GM12878 (cell line): Measurements from ENCODE around the gene MYOD1. TPM values are rescaled to one million over a fixed set of nuclear protein-coding genes. Genes with fewer than 3 reads are reported as not detected.

Experiments
- ATAC-seq: fragments of 200-7000 bp; cut with Tn5 transposase; 3 replicates; pipeline ENCODE4 v1.9.1; 2020; ENCODE audit warnings: mild to moderate bottlenecking, moderate library complexity
- BruUV-seq: library from RNA; stranded (reverse); fragments of 400-500 nt; replicated peaks from 2 replicates; lab custom pipeline; 2021; lab: Mats Ljungman, UMichigan
- CTCF ChIA-PET: fragments of 300-600 bp; sonication (Branson Sonifier 250); formaldehyde crosslinking; extraction: SDS; loops from one replicate; lab custom pipeline; 2021; ENCODE audit warnings: inconsistent platforms; lab: Yijun Ruan, JAX
- POLR2A ChIA-PET: fragments of 350-600 bp; formaldehyde crosslinking; extraction: SDS; loops from one replicate; lab custom pipeline; 2021; ENCODE audit warnings: inconsistent platforms; lab: Charles Lee
- RAD21 ChIA-PET: fragments of 300-600 bp; sonication (Branson Sonifier 250); formaldehyde crosslinking; loops from one replicate; lab custom pipeline; 2023; ENCODE audit warnings: antibody characterized with exemption; ENCODE audit not compliant: unreplicated experiment; lab: Charles Lee
- SMC1A ChIA-PET: fragments of 300-600 bp; sonication (Branson Sonifier 250); formaldehyde crosslinking; loops from one replicate; lab custom pipeline; 2023; ENCODE audit not compliant: unreplicated experiment, uncharacterized antibody; lab: Charles Lee
- DNase-seq: peaks from one replicate; pipeline ENCODE4 v3.0.0-alpha.2; 2011; ENCODE audit warnings: low read depth, low spot score
- FAIRE-seq: peaks from 3 replicates; lab custom pipeline; 2011; peaks lifted over from hg19 to GRCh38; lab: Jason Lieb, UNC
- H2AFZ ChIP-seq: 2 replicates; pipeline ENCODE4 v1.6.0; 2011; ENCODE audit warnings: low read depth, low read length, control low read depth; ENCODE audit not compliant: control insufficient read depth
- H3K27ac ChIP-seq: 2 replicates; pipeline ENCODE4 v1.5.1; 2011; ENCODE audit warnings: control low read depth; ENCODE audit not compliant: control insufficient read depth, insufficient read depth
- H3K27me3 ChIP-seq, 2 experiments: replicated peaks in 1 of 2; 2 replicates each; pipeline versions ENCODE4 v1.6.0 to v1.6.1; 2011; ENCODE audit warnings: low read length in 1 of 2; ENCODE audit not compliant: control insufficient read depth in 2 of 2, insufficient read depth in 2 of 2
- H3K36me3 ChIP-seq, 2 experiments: 2 replicates each; pipeline ENCODE4 v1.5.1; 2011; ENCODE audit warnings: low read length in 1 of 2; ENCODE audit not compliant: control insufficient read depth in 2 of 2, insufficient read depth in 2 of 2
- H3K4me1 ChIP-seq: 2 replicates; pipeline ENCODE4 v1.6.1; 2011; ENCODE audit warnings: mild to moderate bottlenecking, low read length, moderate library complexity, mixed read lengths; ENCODE audit not compliant: control insufficient read depth, insufficient read depth
- H3K4me2 ChIP-seq: 2 replicates; pipeline ENCODE4 v1.6.0; 2011; ENCODE audit warnings: control low read depth; ENCODE audit not compliant: control insufficient read depth, insufficient read depth
- H3K4me3 ChIP-seq: fragments of 200-600 bp; sonication (generic); 2 replicates; pipeline ENCODE4 v1.5.1; 2016
- H3K79me2 ChIP-seq: 2 replicates; pipeline ENCODE4 v1.6.0; 2011; ENCODE audit warnings: low read length; ENCODE audit not compliant: control insufficient read depth, insufficient read depth
- H3K9ac ChIP-seq: 2 replicates; pipeline ENCODE4 v1.8.0; 2011; ENCODE audit warnings: low read length, control low read depth, mixed read lengths; ENCODE audit not compliant: control insufficient read depth, insufficient read depth
- H3K9me3 ChIP-seq: replicated peaks from 3 replicates; pipeline ENCODE4 v1.5.1; 2011; ENCODE audit warnings: mild to moderate bottlenecking, low read length; ENCODE audit not compliant: control insufficient read depth, insufficient read depth
- H4K20me1 ChIP-seq: 2 replicates; pipeline ENCODE4 v1.6.0; 2011; ENCODE audit not compliant: control insufficient read depth, insufficient read depth
- ETV6 ChIP-seq, 2 experiments: fragments of 450-650 bp in 1 of 2; IDR thresholded peaks in 1 of 2; conservative IDR thresholded peaks in 1 of 2; 2 replicates each; pipeline ENCODE4 v1.6.1; 2014; ENCODE audit warnings: antibody characterized with exemption in 1 of 2, borderline replicate concordance in 1 of 2, low read depth in 1 of 2, mild to moderate bottlenecking in 1 of 2, moderate library complexity in 1 of 2
- FOXK2 ChIP-seq: fragments of 450-650 bp; IDR thresholded peaks from 2 replicates; pipeline ENCODE4 v1.6.1; 2017; ENCODE audit warnings: mild to moderate bottlenecking, moderate library complexity
- KAT2A ChIP-seq: conservative IDR thresholded peaks from 2 replicates; pipeline ENCODE4 v1.6.1; 2011; ENCODE audit warnings: low read depth, low read length; ENCODE audit not compliant: control insufficient read depth
- LARP7 ChIP-seq: fragments of 450-650 bp; IDR thresholded peaks from 2 replicates; pipeline ENCODE4 v1.6.1; 2017; ENCODE audit warnings: mild to moderate bottlenecking
- NBN ChIP-seq: fragments of 450-650 bp; IDR thresholded peaks from 2 replicates; pipeline ENCODE4 v1.6.1; 2016
- ZBTB33 ChIP-seq: fragments of 450-650 bp; IDR thresholded peaks from 2 replicates; pipeline ENCODE4 v1.6.1; 2017; ENCODE audit warnings: mild to moderate bottlenecking
- ZNF592 ChIP-seq: fragments of 450-650 bp; IDR thresholded peaks from 2 replicates; pipeline ENCODE4 v1.6.1; 2017; ENCODE audit warnings: mild to moderate bottlenecking, moderate library complexity
- WGBS: methylation state at CpG from one replicate; pipeline ENCODE4 v1.1.6; 2016; ENCODE audit warnings: low lambda C conversion rate; ENCODE audit not compliant: insufficient replicate concordance, insufficient coverage; ENCODE audit errors: missing lambda C conversion rate; 5-methylcytosine and 5-hydroxymethylcytosine counted together
- in situ Hi-C: fragments of 300-500 bp; cut with MboI; formaldehyde crosslinking; loops from 9 replicates; pipeline ENCODE4 v1.14.3; 2018; ENCODE audit warnings: mixed read lengths
- intact Hi-C: fragments of 100-400 bp; cut with micrococcal nuclease; formaldehyde crosslinking; loops from one replicate; pipeline ENCODE4 v1.14.2; 2022; ENCODE audit not compliant: unreplicated experiment
- polyA plus RNA-seq, 11 experiments: library from polyadenylated mRNA; depleted of rRNA in 4 of 11; unstranded in 6 of 11; stranded (reverse) in 5 of 11; fragments of >200 nt; fragmentation: Nextera tagmentation in 4 of 11; fragmentation: Illumina TruSeq in 1 of 11; extraction: Ambion mirVana in 4 of 11; extraction: Trizol in 1 of 11; gene quantifications; 1 replicate in 1 of 11; 2 replicates in 10 of 11; pipeline versions ENCODE4 v1.2.1 to v1.2.3, GENCODE V29; 2011 to 2016; ENCODE audit warnings: inconsistent platforms in 2 of 11, missing spikeins in 2 of 11, low read depth in 1 of 11
- total RNA-seq, 4 experiments: library from RNA; depleted of rRNA in 3 of 4; stranded (reverse); fragments of >200 nt in 3 of 4; fragmentation: Illumina TruSeq in 1 of 4; extraction: Trizol in 1 of 4; gene quantifications; 2 replicates each; pipeline versions ENCODE4 v1.2.1 to v1.2.3, GENCODE V29; 2013 to 2021

MYOD1 gene
- total and polyA plus RNA-seq, 10 of the 15 experiments (the other 5 are each of a cell fraction or from before 2014, with no cell fraction given): not detected

GRCh38 chr11:17763703-17764102 lies 44.3 kb downstream of the MYOD1 start (continued):
- TF ChIP-seq ZBTB33 (no peak), LARP7 (no peak), ETV6 (conservative IDR thresholded peaks at IDR 0.05 in 1 of 2, IDR thresholded peaks at IDR 0.05 in 1 of 2; ENCODE audit: borderline replicate concordance in 1 of 2, low read depth in 1 of 2) (no peak), NBN (no peak), FOXK2 (no peak)
- TF ChIP-seq, all 136 proteins: peak for 0

DNA sequence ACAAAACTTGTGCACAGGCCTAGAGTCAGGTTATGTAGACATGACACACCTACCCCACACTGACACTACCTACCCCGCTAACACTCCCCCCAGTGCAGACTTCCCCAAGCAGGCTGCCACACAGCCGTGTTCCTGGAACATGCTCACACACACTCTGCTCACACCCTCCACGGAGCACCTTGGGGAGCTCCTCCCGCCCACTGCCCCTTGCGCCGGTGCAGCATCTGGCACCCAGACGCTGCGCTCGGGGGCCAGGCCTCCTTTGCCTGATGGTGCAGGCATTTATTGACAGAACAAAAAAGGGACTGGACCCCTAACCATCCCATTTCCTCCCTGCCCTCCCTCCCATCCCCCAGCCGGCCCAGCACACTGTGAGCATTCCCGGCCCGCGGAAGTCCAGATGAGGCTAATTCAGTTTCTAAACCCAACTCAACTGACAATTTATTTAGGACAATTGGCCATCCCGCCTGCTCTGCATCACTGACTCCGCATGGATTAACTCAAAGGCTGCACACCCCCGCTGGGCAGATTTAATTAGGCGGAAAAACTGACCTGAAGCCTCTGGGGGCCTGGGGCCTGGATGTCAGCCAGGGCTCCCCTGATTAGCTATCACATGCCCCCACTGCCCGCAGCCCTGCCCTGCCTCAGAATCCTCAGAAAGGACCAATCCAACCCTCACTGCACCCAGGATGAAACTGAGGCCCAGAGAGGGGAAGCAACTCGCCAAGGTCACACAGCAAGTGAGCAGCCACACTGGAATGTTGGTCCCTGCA lies 45.3 kb downstream of the MYOD1 start:
- RAD21 ChIA-PET: no interaction called here

More for the DNA sequence above, 45.3 kb downstream of the MYOD1 start:
- H3K9me3 ChIP-seq: no peaks in the 10 kb centered on the region
- FAIRE-seq (no peak), ATAC-seq (no peak), DNase-seq (no peak)
- no TSS peak for BruUV-seq
- intact Hi-C loops: no loop called here
- H3K4me1 ChIP-seq: no peaks in the 10 kb centered on the region
- H3K4me2 ChIP-seq: no peak overlapping the region
- H3K36me3 ChIP-seq: no peaks in the 10 kb centered on the region
- H3K27ac ChIP-seq: no peak overlapping the region
- no peak overlapping the region for H3K9ac ChIP-seq
- H4K20me1 ChIP-seq: no peaks in the 10 kb centered on the region
- H3K4me3 ChIP-seq: no peak overlapping the region
- ChIA-PET CTCF (no interaction called here), POLR2A (no interaction called here), SMC1A (no interaction called here)
- TF ChIP-seq ZNF592 (no peak), KAT2A (no peak)
- no peaks in the 10 kb centered on the region for H3K27me3 ChIP-seq
- H3K79me2 ChIP-seq: no peaks in the 10 kb centered on the region
- 63% methylated on average over 17 of the region's 19 CpGs for WGBS
- no peak overlapping the region for H2AFZ ChIP-seq
- in situ Hi-C loops: loop anchor here (5.0 kb wide), 1 partner anchor 213 kb away; no protein-coding TSS in a partner anchor
